ENCODE measurements around the gene HHIPL2. TPM values are rescaled to one million over a fixed set of nuclear protein-coding genes. Genes with fewer than 3 reads are reported as not detected.

Gene HHIPL2
- total RNA-seq, 1 donor from 2014 or later: not detected

DNA sequence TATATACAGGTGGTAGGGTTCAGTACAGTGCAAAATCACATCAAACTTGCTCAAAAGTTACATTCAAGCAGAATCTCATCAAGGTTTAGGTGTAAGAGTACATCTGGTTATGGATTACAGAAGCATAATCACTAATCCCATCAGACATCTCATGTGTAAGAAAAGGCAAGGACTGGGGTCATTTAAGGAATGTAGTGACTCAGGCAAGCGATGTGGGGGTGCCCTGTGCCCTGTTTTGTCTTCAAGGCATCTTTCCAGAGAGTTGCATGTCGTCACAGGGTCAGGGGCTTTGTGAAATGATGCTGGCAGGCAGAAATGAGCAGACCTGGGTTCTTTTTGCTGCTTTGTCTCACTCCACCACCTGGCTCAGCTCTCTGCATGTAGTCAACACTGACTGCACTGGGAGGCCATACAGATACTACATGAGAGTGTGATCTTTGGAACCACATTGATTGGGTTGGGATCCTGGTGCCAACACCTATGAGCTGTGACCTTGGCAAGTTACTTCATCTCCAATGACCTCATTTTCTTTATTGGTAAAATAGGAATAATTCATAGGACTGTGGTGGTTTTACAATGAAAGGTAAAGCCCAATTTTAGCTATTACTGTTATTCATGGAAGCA, 8.2 kb upstream of the HHIPL2 start:
- Mint-ChIP-seq H3K9me3 (ENCODE audit: unreplicated experiment) (no peaks in the 10 kb centered on the region), H3K4me3 (ENCODE audit: unreplicated experiment) (no peak overlapping the region), H3K27me3 (ENCODE audit: unreplicated experiment) (no peaks in the 10 kb centered on the region), H3K27ac (ENCODE audit: unreplicated experiment) (no peak overlapping the region), H3K36me3 (ENCODE audit: unreplicated experiment) (no peaks in the 10 kb centered on the region), H3K4me1 (ENCODE audit: low read depth, unreplicated experiment) (no peaks in the 10 kb centered on the region)
- TF ChIP-seq, protein P1, sequence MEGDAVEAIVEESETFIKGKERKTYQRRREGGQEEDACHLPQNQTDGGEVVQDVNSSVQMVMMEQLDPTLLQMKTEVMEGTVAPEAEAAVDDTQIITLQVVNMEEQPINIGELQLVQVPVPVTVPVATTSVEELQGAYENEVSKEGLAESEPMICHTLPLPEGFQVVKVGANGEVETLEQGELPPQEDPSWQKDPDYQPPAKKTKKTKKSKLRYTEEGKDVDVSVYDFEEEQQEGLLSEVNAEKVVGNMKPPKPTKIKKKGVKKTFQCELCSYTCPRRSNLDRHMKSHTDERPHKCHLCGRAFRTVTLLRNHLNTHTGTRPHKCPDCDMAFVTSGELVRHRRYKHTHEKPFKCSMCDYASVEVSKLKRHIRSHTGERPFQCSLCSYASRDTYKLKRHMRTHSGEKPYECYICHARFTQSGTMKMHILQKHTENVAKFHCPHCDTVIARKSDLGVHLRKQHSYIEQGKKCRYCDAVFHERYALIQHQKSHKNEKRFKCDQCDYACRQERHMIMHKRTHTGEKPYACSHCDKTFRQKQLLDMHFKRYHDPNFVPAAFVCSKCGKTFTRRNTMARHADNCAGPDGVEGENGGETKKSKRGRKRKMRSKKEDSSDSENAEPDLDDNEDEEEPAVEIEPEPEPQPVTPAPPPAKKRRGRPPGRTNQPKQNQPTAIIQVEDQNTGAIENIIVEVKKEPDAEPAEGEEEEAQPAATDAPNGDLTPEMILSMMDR (IDR thresholded peaks at IDR 0.05; ENCODE audit: partially characterized antibody, unreplicated experiment): no peak
- DNase-seq: no peak

DNA sequence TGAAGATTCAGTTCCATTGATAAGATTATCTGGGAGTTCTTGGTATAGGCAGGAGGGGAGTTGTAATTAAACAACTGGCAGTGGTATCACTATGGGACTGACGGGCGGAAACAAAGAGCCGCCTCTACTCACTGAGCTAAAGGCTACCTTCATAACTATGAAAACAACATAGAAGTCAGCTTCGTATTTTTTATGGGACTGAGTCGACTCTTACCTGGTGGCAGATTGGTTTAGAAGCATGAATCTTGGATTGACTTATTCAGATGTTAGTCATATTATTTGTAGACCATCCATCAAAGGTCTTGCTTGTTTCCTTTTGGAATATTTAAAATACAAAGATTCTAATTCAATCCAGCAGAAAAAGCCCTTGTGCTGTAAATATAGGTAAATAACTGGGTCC, 6.3 kb upstream of the HHIPL2 start:
- Mint-ChIP-seq H3K4me3 (ENCODE audit: unreplicated experiment) (no peak overlapping the region), H3K36me3 (ENCODE audit: unreplicated experiment) (no peaks in the 10 kb centered on the region), H3K27ac (ENCODE audit: unreplicated experiment) (no peak overlapping the region), H3K9me3 (ENCODE audit: unreplicated experiment) (no peaks in the 10 kb centered on the region), H3K4me1 (ENCODE audit: low read depth, unreplicated experiment) (no peaks in the 10 kb centered on the region), H3K27me3 (ENCODE audit: unreplicated experiment) (peaks cover 1% of the 10 kb centered on the region)
- no peak for DNase-seq
- TF ChIP-seq, protein P1 (IDR thresholded peaks at IDR 0.05; ENCODE audit: partially characterized antibody, unreplicated experiment): no peak

DNA sequence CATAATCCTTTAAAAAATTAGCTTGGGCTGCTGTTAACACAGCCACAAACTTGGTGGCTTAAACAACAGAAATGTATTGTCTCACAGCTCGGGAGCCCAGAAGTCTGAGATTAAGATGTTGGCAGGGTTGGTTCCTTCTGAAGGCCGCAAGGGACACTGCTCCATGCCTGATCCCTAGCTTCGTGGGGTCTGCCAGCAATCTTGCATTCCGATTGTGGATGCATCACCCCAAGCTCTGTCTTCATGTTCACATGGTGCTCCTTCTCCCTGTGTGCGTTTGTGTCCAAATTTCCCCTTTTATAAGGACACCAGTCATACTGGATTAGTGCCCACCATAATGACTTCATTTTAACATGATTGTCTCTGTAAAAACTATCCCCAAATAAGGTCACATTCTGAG, 5.0 kb upstream of the HHIPL2 start:
- Mint-ChIP-seq H3K4me3 (ENCODE audit: unreplicated experiment) (no peak overlapping the region), H3K4me1 (ENCODE audit: low read depth, unreplicated experiment) (no peaks in the 10 kb centered on the region), H3K9me3 (ENCODE audit: unreplicated experiment) (peaks cover 2% of the 10 kb centered on the region), H3K27ac (ENCODE audit: unreplicated experiment) (no peak overlapping the region), H3K36me3 (ENCODE audit: unreplicated experiment) (no peaks in the 10 kb centered on the region), H3K27me3 (ENCODE audit: unreplicated experiment) (peaks cover 1% of the 10 kb centered on the region)
- no peak for DNase-seq
- TF ChIP-seq, protein P1 (IDR thresholded peaks at IDR 0.05; ENCODE audit: partially characterized antibody, unreplicated experiment): no peak

DNA sequence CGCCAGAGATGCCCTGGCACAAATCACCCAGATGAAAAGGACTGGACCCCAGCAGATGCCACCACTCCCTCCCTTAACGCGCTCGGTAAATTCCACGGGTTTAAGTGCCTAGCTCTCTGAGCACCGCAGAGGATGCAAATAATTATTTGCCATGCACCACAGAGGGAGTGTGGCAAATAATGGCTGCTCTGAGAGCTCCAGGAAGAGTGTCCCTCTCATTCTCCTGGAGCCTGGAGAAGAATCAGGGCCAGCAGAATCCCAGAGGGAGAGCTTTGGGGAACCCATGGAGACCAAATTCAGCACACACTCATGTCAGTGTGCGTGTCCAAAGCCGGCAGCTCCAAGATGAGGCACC, 667 bp downstream of the HHIPL2 start:
- no peaks in the 10 kb centered on the region for H3K36me3 Mint-ChIP-seq (ENCODE audit: unreplicated experiment)
- H3K9me3 Mint-ChIP-seq (ENCODE audit: unreplicated experiment): peaks cover 3% of the 10 kb centered on the region
- no peak for DNase-seq
- TF ChIP-seq, protein P1 (IDR thresholded peaks at IDR 0.05; ENCODE audit: partially characterized antibody, unreplicated experiment): no peak
- no peaks in the 10 kb centered on the region for H3K4me1 Mint-ChIP-seq (ENCODE audit: low read depth, unreplicated experiment)
- H3K27me3 Mint-ChIP-seq (ENCODE audit: unreplicated experiment): peaks cover 3% of the 10 kb centered on the region
- no peak overlapping the region for H3K27ac Mint-ChIP-seq (ENCODE audit: unreplicated experiment)
- no peak overlapping the region for H3K4me3 Mint-ChIP-seq (ENCODE audit: unreplicated experiment)

DNA sequence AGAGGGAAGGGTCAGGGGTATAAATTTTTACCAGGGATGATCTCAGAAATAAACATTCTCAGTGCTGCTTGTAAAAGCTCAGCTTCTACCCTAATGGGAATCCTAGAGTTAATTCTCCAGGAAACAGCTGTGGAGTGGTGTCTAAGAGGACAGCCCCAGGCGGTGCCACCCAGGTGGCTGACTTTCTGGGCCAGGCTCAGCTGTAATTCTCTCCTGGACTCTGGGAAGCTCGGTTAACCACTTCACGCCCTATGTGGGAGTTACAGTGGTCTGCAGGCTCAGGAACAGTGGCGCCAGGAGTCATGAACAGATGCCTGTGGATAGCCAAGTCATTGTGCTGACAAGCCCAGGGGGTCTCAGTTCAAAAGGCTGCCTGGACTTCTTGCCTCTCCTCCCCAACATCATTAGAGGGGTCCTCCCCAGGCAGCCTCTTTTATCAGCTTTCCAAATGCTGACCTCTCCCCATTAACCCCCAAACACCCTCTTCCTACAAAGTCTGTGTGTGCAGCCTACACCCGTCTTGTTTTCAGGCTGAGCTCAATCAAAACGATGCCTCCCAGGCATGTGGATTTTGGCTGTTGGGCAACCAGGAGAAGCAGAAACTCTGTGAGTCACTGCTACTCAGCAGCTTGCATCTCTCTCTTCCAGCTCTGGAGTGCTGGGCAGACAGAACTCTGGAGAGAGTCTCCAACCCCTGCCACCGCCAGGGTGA, 1.2 kb downstream of the HHIPL2 start:
- Mint-ChIP-seq H3K4me3 (ENCODE audit: unreplicated experiment) (no peak overlapping the region), H3K36me3 (ENCODE audit: unreplicated experiment) (no peaks in the 10 kb centered on the region), H3K27ac (ENCODE audit: unreplicated experiment) (no peak overlapping the region), H3K27me3 (ENCODE audit: unreplicated experiment) (peaks cover 3% of the 10 kb centered on the region), H3K4me1 (ENCODE audit: low read depth, unreplicated experiment) (no peaks in the 10 kb centered on the region), H3K9me3 (ENCODE audit: unreplicated experiment) (peaks cover 3% of the 10 kb centered on the region)
- TF ChIP-seq, protein P1 (IDR thresholded peaks at IDR 0.05; ENCODE audit: partially characterized antibody, unreplicated experiment): no peak
- DNase-seq: no peak

Measured in glutamatergic neuron (in vitro differentiated cells).